GM21529 (cell line): ENCODE data around the gene UNC13B.
"Not testable (repeated sequence)": the region's sequence is repeated elsewhere in the genome, so short reads cannot be mapped to it uniquely, and the experiment has no call there.

ENCODE experiments used
- ATAC-seq: cut with Tn5 transposase; IDR thresholded peaks from one replicate; pipeline ENCODE4 v1.9.1; 2021; ENCODE audit not compliant: unreplicated experiment

Gene UNC13B

DNA sequence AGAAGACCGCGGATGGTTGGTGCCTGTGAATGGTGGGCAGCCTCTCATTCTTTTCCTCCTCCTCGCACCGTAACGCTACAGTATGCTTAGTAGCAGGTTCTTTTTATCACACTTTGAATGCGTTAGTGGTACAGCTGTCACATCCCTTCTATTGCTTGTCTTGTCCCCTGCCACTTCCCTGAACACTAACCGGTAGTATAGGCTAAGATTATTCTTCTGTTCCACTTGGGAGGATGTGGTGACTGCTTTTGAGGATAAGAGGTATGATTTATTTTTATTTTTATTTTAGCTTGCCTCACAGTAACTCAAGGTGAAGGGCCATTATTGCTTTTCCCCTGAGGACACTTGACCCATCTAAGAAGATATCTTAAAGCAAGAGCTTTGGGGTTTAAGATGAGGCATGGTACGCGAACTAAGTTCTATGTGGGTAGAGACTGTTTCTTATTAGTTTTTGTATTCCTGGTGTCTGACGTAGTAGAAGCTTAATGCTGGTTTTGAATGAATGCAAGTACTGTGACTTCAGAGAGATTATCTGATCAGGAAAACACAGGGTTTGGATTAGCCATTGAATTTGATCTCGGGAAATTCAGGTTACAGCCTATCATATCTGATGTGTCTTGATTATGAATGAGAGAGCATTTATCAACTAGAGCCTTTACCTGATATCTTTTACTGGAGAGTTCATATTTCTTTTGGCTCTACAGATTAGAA, 951 bp downstream of the UNC13B start:
- peak; percentile 0 for ATAC-seq

GRCh38 chr9:35163413-35163812, 1.6 kb downstream of the UNC13B start:
- ATAC-seq: no peak

GRCh38 chr9:35164711-35165110, 2.9 kb downstream of the UNC13B start:
- ATAC-seq: no peak

DNA sequence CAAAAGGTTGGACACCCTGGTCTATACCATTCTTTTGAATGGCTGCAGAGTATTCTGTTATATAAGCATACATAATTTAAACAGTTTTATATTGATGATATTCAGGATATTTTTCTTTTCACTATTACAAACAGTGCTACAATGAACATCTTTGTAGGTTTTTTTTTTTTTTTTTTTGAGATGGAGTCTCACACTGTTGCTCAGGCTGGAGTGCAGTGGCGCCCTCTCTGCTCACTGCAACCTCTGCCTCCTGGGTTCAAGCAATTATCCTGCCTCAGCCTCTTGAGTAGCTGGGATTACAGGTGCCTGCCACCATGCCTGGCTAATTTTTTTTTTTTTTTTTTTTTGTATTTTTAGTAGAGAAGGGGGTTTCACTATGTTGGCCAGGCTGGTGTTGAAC, 5.6 kb downstream of the UNC13B start:
- ATAC-seq: not testable (repeated sequence)

DNA sequence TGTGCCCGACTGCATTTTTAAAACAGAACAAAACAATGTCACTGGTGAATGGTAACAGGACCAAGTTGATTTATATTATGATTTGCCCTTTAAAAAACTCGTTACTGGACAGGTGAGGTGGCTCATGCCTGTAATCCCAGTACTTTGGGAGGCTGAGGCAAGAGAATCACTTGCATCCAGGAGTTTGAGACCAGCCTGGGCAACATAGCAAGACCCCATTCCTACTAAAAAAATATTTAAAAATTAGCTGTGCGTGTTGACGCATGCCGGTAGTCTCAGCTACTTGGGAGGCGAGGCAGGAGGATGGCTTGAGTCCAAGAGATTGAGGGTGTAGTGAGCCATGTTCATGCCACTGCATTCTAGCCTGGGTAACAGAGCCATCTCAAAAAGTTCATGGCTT, 7.2 kb downstream of the UNC13B start:
- no peak for ATAC-seq

- ATAC-seq: no peak
Measured at GRCh38 chr9:35172878-35173277, 11.1 kb downstream of the UNC13B start.

GRCh38 chr9:35177520-35177919, 15.7 kb downstream of the UNC13B start:
- no peak for ATAC-seq

DNA sequence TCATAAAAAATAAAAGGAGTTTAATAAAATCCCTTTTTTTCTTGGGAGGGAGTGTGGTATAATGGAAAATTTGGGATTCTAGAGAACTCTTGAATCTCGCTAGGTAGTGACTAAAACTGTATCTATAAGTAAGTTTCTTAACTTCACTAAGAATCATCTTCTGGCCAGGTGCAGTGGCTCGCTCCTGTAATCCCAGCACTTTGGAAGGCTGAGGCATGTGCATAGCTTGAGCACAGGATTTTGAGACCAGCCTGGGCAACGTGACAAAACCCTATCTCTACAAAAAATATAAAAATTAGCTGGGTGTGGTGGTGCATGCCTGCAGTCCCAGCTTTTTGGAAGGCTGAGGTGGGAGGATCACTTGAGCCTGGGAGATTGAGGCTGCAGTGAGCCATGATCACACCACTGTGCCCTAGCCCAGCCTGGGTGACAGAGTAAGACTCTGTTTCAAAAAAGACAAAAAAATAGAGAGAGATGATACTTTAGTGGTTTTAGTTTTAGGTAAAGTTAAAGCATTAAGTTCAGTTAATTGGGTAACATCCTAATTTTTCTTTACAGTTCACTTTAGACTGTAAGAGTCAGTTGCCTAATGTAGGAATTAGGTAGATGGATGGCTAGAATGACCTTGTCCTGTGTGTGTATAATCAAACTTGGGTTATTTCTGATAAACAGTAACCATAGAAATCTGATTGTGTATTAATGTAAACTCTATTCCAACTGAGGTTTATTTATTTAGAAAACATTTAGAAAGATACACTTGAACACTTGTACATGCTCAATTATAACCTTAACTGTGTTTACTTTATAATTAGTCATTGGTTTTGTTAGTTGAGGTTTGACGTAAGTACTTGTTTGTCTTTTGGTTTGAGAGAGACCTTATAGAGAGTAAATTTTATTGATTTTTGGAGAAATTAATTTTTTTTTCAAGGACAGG, 17.8 kb downstream of the UNC13B start:
- ATAC-seq: no peak

GRCh38 chr9:35180801-35181200, 19.0 kb downstream of the UNC13B start:
- ATAC-seq: no peak

DNA sequence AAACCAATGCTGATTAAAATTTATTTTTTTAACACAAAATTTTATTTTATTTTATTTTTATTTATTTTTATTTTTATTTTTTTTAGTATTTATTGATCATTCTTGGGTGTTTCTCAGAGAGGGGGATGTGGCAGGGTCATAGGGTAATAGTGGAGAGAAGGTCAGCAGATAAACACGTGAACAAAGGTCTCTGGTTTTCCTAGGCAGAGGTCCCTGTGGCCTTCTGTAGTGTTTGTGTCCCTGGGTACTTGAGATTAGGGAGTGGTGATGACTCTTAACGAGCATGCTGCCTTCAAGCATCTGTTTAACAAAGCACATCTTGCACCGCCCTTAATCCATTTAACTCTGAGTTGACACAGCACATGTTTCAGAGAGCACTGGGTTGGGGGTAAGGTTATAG, 20.6 kb downstream of the UNC13B start:
- not testable (repeated sequence) for ATAC-seq

DNA sequence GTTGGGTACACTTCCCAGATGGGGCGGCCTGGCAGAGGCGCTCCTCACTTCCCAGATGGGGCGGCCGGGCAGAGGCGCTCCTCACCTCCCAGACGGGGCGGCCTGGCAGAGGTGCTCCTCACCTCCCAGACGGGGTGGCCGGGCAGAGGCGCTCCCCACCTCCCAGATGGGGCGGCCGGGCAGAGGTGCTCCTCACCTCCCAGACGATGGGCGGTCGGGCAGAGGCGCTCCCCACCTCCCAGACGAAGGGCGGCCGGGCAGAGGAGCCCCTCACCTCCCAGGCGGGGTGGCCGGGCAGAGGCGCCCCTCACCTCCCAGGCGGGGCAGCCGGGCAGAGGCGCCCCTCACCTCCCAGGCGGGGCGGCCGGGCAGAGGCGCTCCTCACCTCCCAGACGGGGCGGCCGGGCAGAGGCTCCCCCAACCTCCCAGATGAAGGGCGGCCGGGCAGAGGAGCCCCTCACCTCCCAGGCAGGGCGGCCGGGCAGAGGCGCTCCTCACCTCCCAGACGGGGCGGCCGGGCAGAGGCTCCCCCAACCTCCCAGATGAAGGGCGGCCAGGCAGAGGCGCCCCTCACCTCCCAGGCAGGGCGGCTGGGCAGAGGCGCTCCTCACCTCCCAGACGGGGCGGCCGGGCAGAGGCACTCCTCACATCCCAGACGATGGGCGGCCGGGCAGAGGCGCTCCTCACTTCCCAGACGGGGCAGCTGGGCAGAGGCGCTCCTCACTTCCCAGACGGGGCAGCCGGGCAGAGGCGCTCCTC, 21.4 kb downstream of the UNC13B start:
- ATAC-seq: not testable (repeated sequence)

DNA sequence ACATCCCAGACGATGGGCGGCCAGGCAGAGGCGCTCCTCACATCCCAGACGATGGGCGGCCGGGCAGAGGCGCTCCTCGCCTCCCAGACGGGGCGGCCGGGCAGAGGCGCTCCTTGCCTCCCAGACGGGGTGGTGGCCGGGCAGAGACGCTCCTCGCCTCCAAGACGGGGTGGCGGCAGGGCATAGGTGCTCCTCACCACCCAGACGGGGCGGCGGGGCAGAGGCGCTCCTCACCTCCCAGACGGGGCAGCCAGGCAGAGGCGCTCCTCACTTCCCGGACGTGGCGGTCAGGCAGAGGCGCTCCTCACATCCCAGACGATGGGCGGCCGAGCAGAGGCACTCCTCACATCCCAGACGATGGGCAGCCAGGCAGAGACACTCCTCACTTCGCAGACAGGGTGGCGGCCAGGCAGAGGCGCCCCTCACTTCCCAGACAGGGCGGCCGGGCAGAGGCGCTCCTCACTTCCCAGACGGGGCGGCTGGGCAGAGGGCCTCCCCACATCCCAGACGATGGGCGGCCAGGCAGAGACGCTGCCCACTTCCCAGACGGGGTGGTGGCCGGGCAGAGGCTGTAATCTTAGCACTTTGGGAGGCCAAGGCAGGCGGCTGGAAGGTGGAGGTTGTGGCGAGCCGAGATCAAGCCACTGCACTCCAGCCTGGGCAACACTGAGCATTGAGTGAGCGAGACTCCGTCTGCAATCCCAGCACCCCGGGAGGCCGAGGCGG, 22.1 kb downstream of the UNC13B start:
- not testable (repeated sequence) for ATAC-seq

DNA sequence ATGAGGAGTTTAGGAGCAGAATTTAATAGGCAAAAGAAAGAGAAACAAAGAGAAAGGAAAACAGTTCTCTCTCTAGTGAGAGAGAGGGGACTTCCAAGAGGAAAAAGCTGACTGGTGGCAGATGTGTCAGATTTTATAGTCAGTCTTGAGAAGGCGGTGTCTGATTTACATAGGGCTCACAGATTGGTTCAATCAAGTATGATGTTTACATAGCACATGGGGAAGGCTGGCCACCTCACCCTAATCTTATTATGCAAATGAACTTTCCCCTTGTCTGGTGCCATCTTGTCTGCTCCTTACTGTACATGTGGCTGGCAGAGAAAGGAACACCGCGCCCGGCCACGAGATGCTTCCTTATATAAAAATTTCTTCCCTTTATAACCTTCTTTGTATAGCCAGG, 24.7 kb downstream of the UNC13B start:
- no peak for ATAC-seq

- ATAC-seq: no peak
Measured at GRCh38 chr9:35190203-35190602, 28.4 kb downstream of the UNC13B start.

- ATAC-seq: no peak
Measured at GRCh38 chr9:35191105-35191504, 29.3 kb downstream of the UNC13B start.

DNA sequence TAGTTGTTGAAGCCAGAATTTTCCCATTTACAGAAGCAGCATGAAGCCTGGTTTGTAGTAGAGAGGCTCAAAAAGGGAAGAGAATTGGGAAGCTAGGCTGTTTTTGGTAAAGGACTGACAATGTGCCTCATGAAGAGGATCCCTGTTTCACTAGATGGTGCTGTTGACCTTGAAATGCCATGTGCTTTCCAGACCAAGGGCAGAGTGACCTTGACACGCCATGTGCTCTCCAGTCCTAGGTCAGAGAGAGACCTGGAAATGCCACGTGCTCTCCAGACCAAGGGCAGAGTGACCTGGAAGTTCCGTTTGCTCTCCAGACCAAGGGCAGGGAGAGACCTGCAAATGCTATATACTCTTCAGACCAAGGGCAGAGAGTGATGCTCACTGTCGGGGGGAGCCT, 32.0 kb downstream of the UNC13B start:
- no peak for ATAC-seq

DNA sequence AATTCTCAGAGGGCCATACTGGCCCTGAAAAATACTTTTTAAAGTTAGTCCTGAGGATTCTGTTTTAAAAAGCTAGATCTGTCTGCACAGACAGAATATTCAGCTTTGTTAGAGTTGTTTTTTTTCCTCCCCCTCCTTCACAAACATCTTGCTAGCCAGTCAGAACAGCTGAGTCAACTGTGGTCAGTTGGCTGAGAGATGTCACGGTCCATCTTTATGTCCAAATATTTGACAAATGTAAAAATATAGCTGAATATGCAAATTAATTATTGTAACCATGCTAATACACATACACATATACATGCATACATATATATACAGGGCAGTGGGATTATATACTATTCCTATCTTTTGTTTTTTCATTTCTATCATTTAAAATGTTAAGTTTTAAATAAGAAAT, 33.9 kb downstream of the UNC13B start:
- ATAC-seq: no peak

DNA sequence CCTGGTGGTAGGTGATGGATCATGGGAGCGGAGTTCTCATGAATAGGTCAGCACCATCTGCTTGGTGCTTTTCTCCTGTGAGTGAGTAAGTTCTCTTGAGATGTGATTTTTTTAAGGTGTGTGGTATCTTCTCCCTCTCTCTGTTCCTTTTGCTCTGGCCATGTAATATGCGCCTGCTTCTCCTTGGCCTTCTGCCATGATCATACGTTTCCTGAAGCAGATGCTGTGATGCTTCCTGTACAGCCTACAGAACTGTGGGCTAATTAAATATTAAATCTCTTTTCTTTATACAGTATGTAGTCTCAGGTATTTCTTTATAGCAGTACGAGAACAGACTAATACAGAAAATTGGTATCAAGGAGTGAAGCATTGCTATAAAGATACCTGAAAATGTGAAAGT, 36.4 kb downstream of the UNC13B start:
- no peak for ATAC-seq

- no peak for ATAC-seq
Measured at GRCh38 chr9:35203528-35203927, 41.7 kb downstream of the UNC13B start.

- ATAC-seq: no peak
Measured at GRCh38 chr9:35205340-35205739, 43.5 kb downstream of the UNC13B start.

- ATAC-seq: no peak
Measured at GRCh38 chr9:35211854-35212253, 50.0 kb downstream of the UNC13B start.
